ENCODE data around the gene FCRLA. TPM values are rescaled to one million over a fixed set of nuclear protein-coding genes. Genes with fewer than 3 reads are reported as not detected.

The FCRLA gene
- total and polyA plus RNA-seq, 9 donors: 0.06 to 0.80 (median 0.36) TPM; not detected in 5

GRCh38 chr1:161725908-161726472 is 19.0 kb downstream of the FCRLA start:
- Histone ChIP-seq H3K4me1 (ENCODE audit: insufficient read depth) (peaks cover 3% of the 10 kb centered on the region), H3K36me3 (no peaks in the 10 kb centered on the region), H3K9me3 (no peaks in the 10 kb centered on the region), H3K4me3 (peak overlapping the region; percentile 74), H3K27ac (peak overlapping the region; percentile 65 to 97), H3K27me3 (no peaks in the 10 kb centered on the region)
- peak in 1 of 3 donors; percentile 55 for TF ChIP-seq CTCF (IDR thresholded peaks at IDR 0.05)
- TF ChIP-seq EP300 (IDR thresholded peaks at IDR 0.05): no peak
- peak; percentile 44 to 60 (median 51) for DNase-seq
- intact Hi-C loops (cut with DNase I): no loop called here
- 0 to 3% (median 1%) methylated on average over 34 of the region's 34 CpGs for WGBS, 3 donors

- TF ChIP-seq CTCF (IDR thresholded peaks at IDR 0.05) (peak in 1 of 3 donors; percentile 11), POLR2A (IDR thresholded peaks at IDR 0.05) (peak; percentile 20), EP300 (IDR thresholded peaks at IDR 0.05) (no peak)
- Histone ChIP-seq H3K36me3 (no peaks in the 10 kb centered on the region), H3K27ac (peak overlapping the region; percentile 65 to 97), H3K27me3 (no peaks in the 10 kb centered on the region), H3K9me3 (no peaks in the 10 kb centered on the region), H3K4me3 (peak overlapping the region; percentile 74), H3K4me1 (ENCODE audit: insufficient read depth) (peaks cover 3% of the 10 kb centered on the region)
- peak; percentile 85 to 93 (median 91) for DNase-seq
- 1% methylated on average over 75 to 83 of the region's 83 CpGs for WGBS, 3 donors
- intact Hi-C loops (cut with DNase I): no loop called here
Observed at GRCh38 chr1:161726473-161727255, 19.6 kb downstream of the FCRLA start.

- Histone ChIP-seq H3K27ac (peak overlapping the region; percentile 65 to 97), H3K36me3 (no peaks in the 10 kb centered on the region), H3K4me1 (ENCODE audit: insufficient read depth) (peaks cover 3% of the 10 kb centered on the region), H3K9me3 (no peaks in the 10 kb centered on the region), H3K4me3 (peak overlapping the region; percentile 74), H3K27me3 (no peaks in the 10 kb centered on the region)
- TF ChIP-seq EP300 (IDR thresholded peaks at IDR 0.05) (no peak), POLR2A (IDR thresholded peaks at IDR 0.05) (peak; percentile 32), CTCF (IDR thresholded peaks at IDR 0.05) (no peak)
- WGBS, 3 donors: 1 to 6% (median 2%) methylated on average over 22 to 38 of the region's 38 CpGs
- DNase-seq: no peak
- intact Hi-C loops (cut with DNase I): no loop called here
Observed at GRCh38 chr1:161727256-161727924, 20.4 kb downstream of the FCRLA start.

- WGBS, 3 donors: 80 to 89% (median 82%) methylated on average over 5 to 7 of the region's 7 CpGs
- Histone ChIP-seq H3K4me1 (ENCODE audit: insufficient read depth) (peaks cover 3% of the 10 kb centered on the region), H3K9me3 (no peaks in the 10 kb centered on the region), H3K27ac (no peak overlapping the region), H3K36me3 (no peaks in the 10 kb centered on the region), H3K27me3 (no peaks in the 10 kb centered on the region), H3K4me3 (no peak overlapping the region)
- no peak for TF ChIP-seq EP300 (IDR thresholded peaks at IDR 0.05)
- TF ChIP-seq POLR2A (IDR thresholded peaks at IDR 0.05): no peak
- no peak for TF ChIP-seq CTCF (IDR thresholded peaks at IDR 0.05)
- intact Hi-C loops (cut with DNase I): no loop called here
- no peak for DNase-seq
Observed at GRCh38 chr1:161728376-161729226, 21.6 kb downstream of the FCRLA start.
